K562 (cell line): ENCODE data around the gene AAK1.

Experiments
- CHD4 ChIP-seq: fragments of 200-600 bp; sonication (generic); IDR thresholded peaks from 3 replicates; pipeline ENCODE4 v1.6.1; 2012; ENCODE audit warnings: low read depth, mild to moderate bottlenecking, mixed read lengths, low read length, inconsistent platforms; ENCODE audit not compliant: insufficient read depth, insufficient replicate concordance, poor library complexity, severe bottlenecking
- ETS2 ChIP-seq: IDR thresholded peaks from 2 replicates; pipeline ENCODE4 v1.6.1; 2016; ENCODE audit warnings: borderline replicate concordance, missing genetic modification characterization, mild to moderate bottlenecking, moderate library complexity, missing compliant biosample characterization; ENCODE audit not compliant: poor library complexity, severe bottlenecking
- NFIC ChIP-seq: fragments of 450-650 bp; IDR thresholded peaks from 2 replicates; pipeline ENCODE4 v1.6.1; 2017; ENCODE audit warnings: mild to moderate bottlenecking, inconsistent platforms
- POLR2AphosphoS2 ChIP-seq: IDR thresholded peaks from 2 replicates; pipeline ENCODE4 v1.6.1; 2012; ENCODE audit warnings: low read length, improper control_type of control experiment
- PRMT5 ChIP-seq: sonication (generic); formaldehyde crosslinking; IDR thresholded peaks from 2 replicates; pipeline ENCODE4 v1.5.0; 2020; ENCODE audit warnings: missing genetic modification reagents
- RAD51 ChIP-seq: fragments of 450-650 bp; IDR thresholded peaks from 2 replicates; pipeline ENCODE4 v1.7.1; 2016; ENCODE audit warnings: low read depth, mild to moderate bottlenecking, borderline replicate concordance
- SP1 ChIP-seq: sonication (generic); formaldehyde crosslinking; IDR thresholded peaks from 2 replicates; pipeline ENCODE4 v1.8.1; 2022; ENCODE audit warnings: mild to moderate bottlenecking, missing genetic modification reagents
- ZNF140 ChIP-seq: fragments of 250-450 bp; sonication (Bioruptor Pico); IDR thresholded peaks from 2 replicates; pipeline ENCODE4 v1.8.0; 2021; ENCODE audit warnings: moderate library complexity, mild to moderate bottlenecking, inconsistent platforms
- ZNF263 ChIP-seq: sonication (generic); formaldehyde crosslinking; IDR thresholded peaks from 2 replicates; pipeline ENCODE4 v1.8.0; 2022; ENCODE audit warnings: mild to moderate bottlenecking, missing genetic modification reagents, borderline replicate concordance
- ZNF311 ChIP-seq: fragments of 250-450 bp; sonication (Bioruptor Pico); IDR thresholded peaks from 2 replicates; pipeline ENCODE4 v1.4.0; 2020; ENCODE audit warnings: mild to moderate bottlenecking, moderate library complexity
- TF ChIP-seq, protein P1 (sequence below), 3 experiments: IDR thresholded peaks in 2 of 3; conservative IDR thresholded peaks in 1 of 3; 2 replicates each; pipeline ENCODE4 v1.5.1; 2011 to 2012; ENCODE audit warnings: low read length in 3 of 3, mild to moderate bottlenecking in 3 of 3, control low read depth in 2 of 3, improper control_type of control experiment in 1 of 3, inconsistent platforms in 1 of 3, low read depth in 1 of 3, mixed read lengths in 1 of 3, moderate library complexity in 1 of 3; ENCODE audit not compliant: insufficient read depth in 2 of 3
- TF ChIP-seq, protein P2 (sequence below): sonication (generic); formaldehyde crosslinking; IDR thresholded peaks from 2 replicates; pipeline ENCODE4 v1.8.1; 2023; ENCODE audit warnings: mild to moderate bottlenecking, missing genetic modification reagents

DNA sequence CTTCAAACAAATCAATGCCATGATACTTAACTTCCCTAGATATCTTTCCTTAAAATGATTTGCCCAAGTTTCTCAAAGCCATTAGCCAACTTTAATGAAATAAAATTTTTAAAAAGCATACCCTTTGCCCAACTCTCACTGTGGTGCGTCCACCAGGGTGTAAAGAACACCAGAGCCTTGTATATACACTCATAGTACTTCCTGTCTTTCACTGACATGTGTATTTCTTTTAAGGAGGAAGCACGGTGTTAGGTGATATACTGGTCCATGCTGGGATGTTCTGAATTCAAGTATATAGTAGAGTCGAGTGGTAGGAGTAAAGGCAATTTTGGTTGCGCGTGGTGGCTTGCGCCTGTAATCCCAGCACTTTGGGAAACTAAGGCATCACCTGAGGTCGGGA is 22.7 kb downstream of the AAK1 start:
- TF ChIP-seq PRMT5 (CRISPR knock-in tag), result no peak
- no peak for TF ChIP-seq ETS2 (tag)
- TF ChIP-seq, protein P1, sequence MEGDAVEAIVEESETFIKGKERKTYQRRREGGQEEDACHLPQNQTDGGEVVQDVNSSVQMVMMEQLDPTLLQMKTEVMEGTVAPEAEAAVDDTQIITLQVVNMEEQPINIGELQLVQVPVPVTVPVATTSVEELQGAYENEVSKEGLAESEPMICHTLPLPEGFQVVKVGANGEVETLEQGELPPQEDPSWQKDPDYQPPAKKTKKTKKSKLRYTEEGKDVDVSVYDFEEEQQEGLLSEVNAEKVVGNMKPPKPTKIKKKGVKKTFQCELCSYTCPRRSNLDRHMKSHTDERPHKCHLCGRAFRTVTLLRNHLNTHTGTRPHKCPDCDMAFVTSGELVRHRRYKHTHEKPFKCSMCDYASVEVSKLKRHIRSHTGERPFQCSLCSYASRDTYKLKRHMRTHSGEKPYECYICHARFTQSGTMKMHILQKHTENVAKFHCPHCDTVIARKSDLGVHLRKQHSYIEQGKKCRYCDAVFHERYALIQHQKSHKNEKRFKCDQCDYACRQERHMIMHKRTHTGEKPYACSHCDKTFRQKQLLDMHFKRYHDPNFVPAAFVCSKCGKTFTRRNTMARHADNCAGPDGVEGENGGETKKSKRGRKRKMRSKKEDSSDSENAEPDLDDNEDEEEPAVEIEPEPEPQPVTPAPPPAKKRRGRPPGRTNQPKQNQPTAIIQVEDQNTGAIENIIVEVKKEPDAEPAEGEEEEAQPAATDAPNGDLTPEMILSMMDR (IDR thresholded peaks at IDR 0.05 in 2 of 3, conservative IDR thresholded peaks at IDR 0.05 in 1 of 3; ENCODE audit: insufficient read depth in 2 of 3, low read depth in 1 of 3, low read length in 3 of 3), result no peak
- no peak for TF ChIP-seq NFIC
- no peak for TF ChIP-seq ZNF311
- TF ChIP-seq ZNF140, result no peak
- no peak for TF ChIP-seq CHD4
- no peak for TF ChIP-seq POLR2AphosphoS2
- TF ChIP-seq SP1 (CRISPR knock-in tag), result no peak
- TF ChIP-seq, protein P2, sequence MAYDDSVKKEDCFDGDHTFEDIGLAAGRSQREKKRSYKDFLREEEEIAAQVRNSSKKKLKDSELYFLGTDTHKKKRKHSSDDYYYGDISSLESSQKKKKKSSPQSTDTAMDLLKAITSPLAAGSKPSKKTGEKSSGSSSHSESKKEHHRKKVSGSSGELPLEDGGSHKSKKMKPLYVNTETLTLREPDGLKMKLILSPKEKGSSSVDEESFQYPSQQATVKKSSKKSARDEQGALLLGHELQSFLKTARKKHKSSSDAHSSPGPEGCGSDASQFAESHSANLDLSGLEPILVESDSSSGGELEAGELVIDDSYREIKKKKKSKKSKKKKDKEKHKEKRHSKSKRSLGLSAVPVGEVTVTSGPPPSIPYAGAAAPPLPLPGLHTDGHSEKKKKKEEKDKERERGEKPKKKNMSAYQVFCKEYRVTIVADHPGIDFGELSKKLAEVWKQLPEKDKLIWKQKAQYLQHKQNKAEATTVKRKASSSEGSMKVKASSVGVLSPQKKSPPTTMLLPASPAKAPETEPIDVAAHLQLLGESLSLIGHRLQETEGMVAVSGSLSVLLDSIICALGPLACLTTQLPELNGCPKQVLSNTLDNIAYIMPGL (CRISPR knock-in tag), result no peak
- no peak for TF ChIP-seq RAD51
- no peak for TF ChIP-seq ZNF263 (CRISPR knock-in tag)
